Tibial artery (tissue), 4 donors: ENCODE measurements around the gene ZNF784.
A peak's percentile ranks its signal among the peaks of the same experiment; 100 is the strongest.

Experiments
- DNase-seq, 2 donors: peaks; one replicate each; pipeline ENCODE4 v3.0.0-alpha.2; 2019
- H3K27ac ChIP-seq, 2 donors: fragments of 200-600 bp; sonication (generic) in 1 of 2; 1 replicate in 1 of 2; 2 replicates in 1 of 2; pipeline ENCODE4 v1.5.1; 2018 to 2019; ENCODE audit warnings: mild to moderate bottlenecking in 1 of 2
- H3K27me3 ChIP-seq, 2 donors: fragments of 200-600 bp; sonication (generic) in 1 of 2; one replicate each; pipeline versions ENCODE4 v1.5.1 to v1.6.0; 2016 to 2019
- H3K36me3 ChIP-seq, 3 donors: fragments of 200-600 bp; sonication (generic) in 2 of 3; one replicate each; pipeline ENCODE4 v1.5.1; 2016 to 2019; ENCODE audit warnings: mild to moderate bottlenecking in 2 of 3
- H3K4me1 ChIP-seq, 4 donors: fragments of 200-600 bp; sonication (generic) in 2 of 4; 1 replicate in 3 of 4; 2 replicates in 1 of 4; pipeline ENCODE4 v1.5.1; 2016 to 2019
- H3K4me3 ChIP-seq, 2 donors: fragments of 200-600 bp; sonication (generic) in 1 of 2; 1 replicate in 1 of 2; 2 replicates in 1 of 2; pipeline ENCODE4 v1.5.1; 2018 to 2019; ENCODE audit warnings: mild to moderate bottlenecking in 2 of 2
- H3K9me3 ChIP-seq, 3 donors: fragments of 200-600 bp; sonication (generic) in 1 of 3; one replicate each; pipeline ENCODE4 v1.5.1; 2016 to 2019
- CTCF ChIP-seq, 2 experiments: fragments of 200-600 bp in 1 of 2; fragments of 450-650 bp in 1 of 2; IDR thresholded peaks; one replicate each; pipeline ENCODE4 v1.5.1; 2017 to 2019; ENCODE audit warnings: antibody characterized with exemption in 2 of 2, mild to moderate bottlenecking in 1 of 2, moderate library complexity in 1 of 2
- intact Hi-C: fragments of 100-400 bp; cut with DNase I; formaldehyde crosslinking; loops from one replicate; pipeline ENCODE4 v1.15.0; 2023; ENCODE audit warnings: low total_unique reads

The ZNF784 gene

GRCh38 chr19:55598034-55598433 lies 26.3 kb downstream of the ZNF784 start:
- intact Hi-C loops: loop anchor here (5.0 kb wide), 1 partner anchor 34 kb away; no protein-coding TSS in a partner anchor
- Histone ChIP-seq H3K4me1 (peaks cover 3 to 23% (median 8%) of the 10 kb centered on the region in 4 donors), H3K36me3 (peaks cover 0 to 55% (median 22%) of the 10 kb centered on the region in 3 donors), H3K4me3 (no peak overlapping the region), H3K9me3 (no peaks in the 10 kb centered on the region), H3K27me3 (no peaks in the 10 kb centered on the region), H3K27ac (peak overlapping the region in 1 of 2 donors; percentile 93)
- DNase-seq: no peak
- TF ChIP-seq CTCF (IDR thresholded peaks at IDR 0.05): no peak

GRCh38 chr19:55597501-55597921 lies 26.9 kb downstream of the ZNF784 start:
- Histone ChIP-seq H3K27me3 (no peaks in the 10 kb centered on the region), H3K36me3 (peaks cover 0 to 55% (median 24%) of the 10 kb centered on the region in 3 donors), H3K4me1 (peaks cover 3 to 23% (median 8%) of the 10 kb centered on the region in 4 donors), H3K27ac (no peak overlapping the region), H3K9me3 (no peaks in the 10 kb centered on the region), H3K4me3 (no peak overlapping the region)
- TF ChIP-seq CTCF (IDR thresholded peaks at IDR 0.05): no peak
- intact Hi-C loops: loop anchor here (5.0 kb wide), 1 partner anchor 35 kb away; no protein-coding TSS in a partner anchor
- DNase-seq: no peak

- no peak for DNase-seq
- Histone ChIP-seq H3K9me3 (no peaks in the 10 kb centered on the region), H3K27ac (no peak overlapping the region), H3K27me3 (peaks cover 0 to 4% of the 10 kb centered on the region in 2 donors), H3K36me3 (peaks cover 0 to 60% (median 28%) of the 10 kb centered on the region in 3 donors), H3K4me1 (peaks cover 3 to 13% (median 7%) of the 10 kb centered on the region in 4 donors), H3K4me3 (no peak overlapping the region)
- no peak for TF ChIP-seq CTCF (IDR thresholded peaks at IDR 0.05)
- intact Hi-C loops: loop anchor here (5.0 kb wide), 1 partner anchor 36 kb away; no protein-coding TSS in a partner anchor
Measured at GRCh38 chr19:55596304-55596703, 28.1 kb downstream of the ZNF784 start.

- intact Hi-C loops: loop anchor here (5.0 kb wide), 1 partner anchor 37 kb away; no protein-coding TSS in a partner anchor
- Histone ChIP-seq H3K9me3 (no peaks in the 10 kb centered on the region), H3K36me3 (peaks cover 0 to 60% (median 28%) of the 10 kb centered on the region in 3 donors), H3K4me1 (peaks cover 0 to 4% (median 0%) of the 10 kb centered on the region in 4 donors), H3K4me3 (no peak overlapping the region), H3K27me3 (peaks cover 0 to 11% of the 10 kb centered on the region in 2 donors), H3K27ac (no peak overlapping the region)
- TF ChIP-seq CTCF (IDR thresholded peaks at IDR 0.05): no peak
- no peak for DNase-seq
Measured at GRCh38 chr19:55594996-55595545, 29.3 kb downstream of the ZNF784 start.

GRCh38 chr19:55593096-55593772 lies 31.1 kb downstream of the ZNF784 start:
- no peak for TF ChIP-seq CTCF (IDR thresholded peaks at IDR 0.05)
- H3K36me3 ChIP-seq: peaks cover 0 to 60% (median 28%) of the 10 kb centered on the region in 3 donors
- no peaks in the 10 kb centered on the region for H3K9me3 ChIP-seq

More at GRCh38 chr19:55593096-55593772, 31.1 kb downstream of the ZNF784 start:
- Histone ChIP-seq H3K4me1 (no peaks in the 10 kb centered on the region), H3K27me3 (peaks cover 0 to 18% of the 10 kb centered on the region in 2 donors), H3K27ac (no peak overlapping the region), H3K4me3 (no peak overlapping the region)
- intact Hi-C loops: no loop called here
- no peak for DNase-seq
